Stimulated activated CD4-positive, alpha-beta T cell treated with anti-CD3 and anti-CD28 coated beads, Interleukin-1b, Interleukin-23, amount 100 ng/mL, for 24 hours (primary cell): ENCODE data around the gene FAM151B.
"Not testable (repeated sequence)": the region's sequence is repeated elsewhere in the genome, so short reads cannot be mapped to it uniquely, and the experiment has no call there.

ENCODE experiments used
- DNase-seq, 4 experiments: peaks; one replicate each; pipeline ENCODE4 v3.0.0-alpha.2; 2020; ENCODE audit warnings: low read depth in 4 of 4, low spot score in 1 of 4

Gene FAM151B

DNA sequence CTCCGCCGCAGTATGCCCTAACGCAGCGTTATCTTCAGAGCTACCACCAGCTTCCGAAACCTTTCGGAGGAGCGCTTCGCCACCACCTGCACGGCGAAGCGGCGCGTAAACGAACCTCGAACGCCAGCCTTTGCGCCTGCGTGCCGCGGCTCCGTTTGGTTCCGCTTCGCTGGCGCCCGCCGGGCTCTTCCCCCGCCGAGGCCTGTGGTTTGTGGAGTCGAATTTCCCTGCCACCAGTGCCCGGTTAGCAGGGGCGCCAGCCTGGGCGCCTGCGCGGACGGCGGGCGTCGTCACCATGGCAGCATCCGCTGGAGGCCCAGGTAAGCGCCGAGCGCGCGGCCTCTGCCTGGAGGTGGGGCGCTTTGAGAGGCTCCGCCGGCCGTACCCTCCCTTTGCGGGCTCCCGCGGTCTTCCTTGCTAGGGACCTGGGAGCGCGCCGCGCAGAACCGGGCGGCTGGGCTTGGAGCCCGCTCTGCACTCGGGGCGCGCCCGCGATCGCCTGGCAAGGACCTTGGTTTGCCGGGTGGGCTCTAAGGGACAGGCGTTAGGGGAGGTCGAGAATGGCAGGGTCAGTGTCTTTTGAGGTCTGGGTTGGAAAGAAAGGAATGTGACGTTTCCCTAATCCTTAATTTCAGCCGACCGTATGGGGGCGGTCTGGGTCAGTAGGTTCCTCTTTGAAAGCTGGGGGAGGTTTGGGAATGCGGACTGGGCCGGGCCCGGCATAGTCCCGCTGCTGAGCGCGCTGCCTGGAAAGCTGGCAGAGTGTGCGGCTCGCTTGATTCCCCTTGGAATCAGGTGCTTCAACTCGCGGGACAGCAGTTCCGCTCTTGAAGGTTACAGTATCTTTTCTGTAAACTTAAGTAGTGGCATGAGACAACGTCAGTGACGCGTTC lies at the start of gene FAM151B:
TSS of gene FAM151B (plus strand) at position 272 of the 893 bp plus-strand sequence. CDS start at position 296, 24 bp downstream.
- peak; percentile 33 to 77 (median 55) for DNase-seq

- no peak for DNase-seq
Observed at GRCh38 chr5:80438739-80439138, 49.2 kb upstream of the FAM151B start.

DNA sequence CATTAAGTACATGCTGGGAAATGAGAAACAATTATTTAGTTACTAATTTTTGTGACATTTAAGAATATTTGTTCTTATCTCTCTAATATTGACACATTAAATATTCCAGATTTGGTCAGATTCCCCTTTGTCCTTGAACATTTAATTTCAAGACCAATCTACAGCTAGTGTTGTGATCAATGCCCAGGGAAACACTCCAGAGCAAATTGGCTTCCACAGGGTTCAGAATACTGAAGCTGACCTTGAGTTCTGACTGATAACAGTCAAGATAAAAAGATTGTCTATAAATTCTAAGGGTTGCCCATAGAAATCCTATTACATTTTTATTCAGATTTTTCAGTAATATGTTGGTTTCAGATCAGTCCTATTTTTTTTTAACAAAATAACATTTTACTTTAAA lies 48.7 kb upstream of the FAM151B start:
- no peak for DNase-seq

GRCh38 chr5:80442742-80443141 lies 45.2 kb upstream of the FAM151B start:
- DNase-seq, result no peak

- no peak for DNase-seq
Observed at GRCh38 chr5:80453366-80453765, 34.5 kb upstream of the FAM151B start.

GRCh38 chr5:80463269-80463668 lies 24.6 kb upstream of the FAM151B start:
- DNase-seq, result no peak

GRCh38 chr5:80466669-80467485 lies 21.0 kb upstream of the FAM151B start:
- no peak for DNase-seq

- DNase-seq, result no peak
Observed at GRCh38 chr5:80468131-80468530, 19.8 kb upstream of the FAM151B start.

DNA sequence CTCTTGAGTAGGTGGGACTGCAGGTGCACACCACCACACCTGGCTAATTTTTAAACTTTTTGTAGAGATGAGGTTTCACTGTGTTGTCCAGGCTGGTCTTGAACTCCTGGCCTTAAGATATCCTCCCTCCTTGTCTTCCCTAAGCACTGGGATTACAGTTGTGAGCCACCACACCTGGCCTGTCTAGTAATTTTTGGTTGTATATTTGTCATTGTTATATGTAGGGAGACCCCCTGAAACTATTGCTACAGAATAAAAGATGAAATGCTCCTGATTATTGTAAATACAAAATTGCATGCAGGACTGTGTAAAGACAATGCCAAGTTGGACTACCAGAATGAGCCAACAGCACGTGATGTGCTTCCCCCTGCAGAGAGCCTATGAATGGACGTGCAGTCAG lies 17.3 kb upstream of the FAM151B start:
- not testable (repeated sequence) for DNase-seq

- DNase-seq, result no peak
Observed at GRCh38 chr5:80474929-80475328, 13.0 kb upstream of the FAM151B start.

GRCh38 chr5:80479713-80480112 lies 8.2 kb upstream of the FAM151B start:
- DNase-seq, result no peak

DNA sequence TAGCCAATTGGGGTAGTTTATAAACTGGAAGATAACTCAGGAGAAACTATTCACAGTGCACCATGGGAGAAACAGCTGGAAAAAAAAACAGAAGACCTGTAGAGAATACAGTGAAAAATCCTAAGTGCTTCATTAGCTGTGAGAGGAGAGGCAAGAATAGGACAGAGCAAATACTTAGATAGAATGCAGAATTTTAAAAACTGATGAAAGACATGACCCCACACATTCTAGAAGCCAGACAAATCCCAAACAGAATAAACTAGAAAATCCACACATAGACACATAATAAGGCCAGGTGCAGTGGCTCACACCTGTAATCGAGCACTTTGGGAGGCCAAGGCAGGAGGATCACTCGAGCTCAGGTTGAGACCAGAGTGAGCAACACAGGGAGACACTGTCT lies 7.5 kb upstream of the FAM151B start:
- DNase-seq, result no peak

DNA sequence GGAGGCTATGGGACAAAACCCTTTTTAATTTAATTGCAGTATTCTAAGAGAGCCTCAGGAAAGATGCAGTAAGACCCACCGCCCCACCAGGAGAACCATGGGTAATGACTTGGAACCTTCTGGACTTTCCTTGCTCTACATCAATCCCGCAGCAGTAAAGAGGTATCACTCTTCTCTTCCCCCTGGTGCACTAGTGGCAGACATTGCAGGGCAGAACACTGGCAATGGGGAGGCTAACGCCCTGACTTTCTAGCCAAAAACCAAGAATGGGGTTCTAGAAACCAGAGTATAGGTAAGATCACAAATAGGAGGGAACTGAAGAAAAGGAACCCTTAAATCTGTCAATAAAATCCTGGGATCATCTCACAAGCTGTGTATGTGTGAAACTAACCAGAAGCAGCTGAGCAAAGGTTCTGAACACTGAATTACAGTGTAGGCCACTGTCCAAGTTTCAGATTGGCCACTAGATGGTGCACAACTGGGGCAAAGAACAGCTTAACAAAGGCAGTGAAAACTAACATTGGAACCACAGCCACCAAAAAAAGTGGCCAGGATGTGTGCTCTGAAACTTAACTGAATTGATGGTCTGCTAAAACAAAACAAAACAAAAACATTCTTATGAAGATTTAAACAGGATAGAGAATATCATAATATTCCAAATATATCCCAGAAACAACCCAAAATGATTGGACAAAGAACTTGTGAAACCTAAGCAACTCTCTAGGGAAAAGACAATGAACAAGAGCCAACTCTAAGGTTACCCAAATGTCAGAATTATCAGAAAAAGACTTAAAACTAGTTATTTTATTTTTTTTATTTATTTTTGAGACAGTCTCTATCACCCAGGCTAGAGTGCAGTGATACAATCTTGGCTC lies 6.6 kb upstream of the FAM151B start:
- DNase-seq, result peak in 2 of 4 experiments; percentile 9 to 13

DNA sequence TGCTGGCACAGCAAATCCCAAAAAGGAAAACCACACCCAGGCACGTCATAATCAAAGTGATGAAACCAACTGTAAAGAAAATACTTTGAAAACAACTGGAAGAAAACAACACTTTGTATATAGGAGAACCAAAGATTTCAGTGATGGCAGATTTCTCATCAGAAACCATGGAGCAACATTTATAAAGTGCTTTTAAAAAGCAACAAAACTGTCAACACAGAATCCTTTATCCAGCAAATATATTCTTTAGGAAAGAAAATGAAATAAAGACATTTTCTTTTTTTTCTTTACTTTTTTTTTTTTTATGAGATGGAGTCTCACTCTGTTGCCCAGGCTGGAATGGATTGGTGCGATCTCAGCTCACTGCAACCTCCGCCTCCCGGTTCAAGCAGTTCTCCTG lies 5.3 kb upstream of the FAM151B start:
- no peak for DNase-seq

DNA sequence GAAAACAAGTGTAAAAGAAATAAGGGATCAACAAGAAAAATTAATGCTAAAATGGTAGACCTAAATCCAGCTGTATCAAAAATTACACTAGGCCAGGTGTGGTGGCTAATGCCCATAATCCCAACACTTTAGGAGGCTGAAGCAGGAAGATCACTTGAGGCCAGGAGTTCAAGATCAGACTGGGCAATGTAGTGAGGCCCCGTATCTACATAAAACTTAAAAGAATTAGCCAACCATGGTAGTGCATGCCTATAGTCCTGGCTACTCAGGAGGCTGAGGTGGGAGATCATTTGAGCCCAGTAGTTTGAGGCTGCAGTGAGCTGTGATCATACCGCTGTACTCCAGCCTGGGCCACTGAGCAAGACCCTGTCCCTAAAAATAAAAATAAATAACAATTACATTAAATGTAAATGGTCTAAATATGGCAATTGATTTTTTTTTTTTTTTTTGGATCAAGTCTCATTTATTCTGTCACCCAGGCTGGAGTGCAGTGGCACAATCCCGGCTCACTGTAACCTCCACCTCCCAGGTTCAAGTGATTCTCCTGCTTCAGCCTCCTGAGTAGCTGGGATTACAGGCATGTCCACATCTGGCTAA lies 4.2 kb upstream of the FAM151B start:
- DNase-seq, result no peak

DNA sequence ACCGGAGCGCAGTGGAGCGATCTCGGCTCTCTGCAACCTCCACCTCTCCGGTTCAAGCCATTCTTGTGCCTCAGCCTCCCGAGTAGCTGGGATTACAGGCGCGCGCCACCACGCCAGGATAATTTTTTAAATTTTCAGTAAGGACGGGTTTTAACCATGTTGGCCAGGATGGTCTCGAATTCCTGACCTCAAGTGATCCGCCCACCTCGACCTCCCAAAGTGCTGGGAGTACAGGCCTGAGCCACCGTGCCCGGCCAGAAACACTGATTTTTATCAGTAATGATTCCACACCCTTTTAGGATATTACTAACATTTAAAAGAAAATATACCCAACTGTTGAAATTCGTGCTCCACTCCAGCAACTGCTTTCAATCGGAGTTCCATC lies 464 bp upstream of the FAM151B start:
- no peak for DNase-seq

- no peak for DNase-seq
Observed at GRCh38 chr5:80491296-80491695, 3.4 kb downstream of the FAM151B start.

- DNase-seq, result no peak
Observed at GRCh38 chr5:80492741-80493140, 4.8 kb downstream of the FAM151B start.

DNA sequence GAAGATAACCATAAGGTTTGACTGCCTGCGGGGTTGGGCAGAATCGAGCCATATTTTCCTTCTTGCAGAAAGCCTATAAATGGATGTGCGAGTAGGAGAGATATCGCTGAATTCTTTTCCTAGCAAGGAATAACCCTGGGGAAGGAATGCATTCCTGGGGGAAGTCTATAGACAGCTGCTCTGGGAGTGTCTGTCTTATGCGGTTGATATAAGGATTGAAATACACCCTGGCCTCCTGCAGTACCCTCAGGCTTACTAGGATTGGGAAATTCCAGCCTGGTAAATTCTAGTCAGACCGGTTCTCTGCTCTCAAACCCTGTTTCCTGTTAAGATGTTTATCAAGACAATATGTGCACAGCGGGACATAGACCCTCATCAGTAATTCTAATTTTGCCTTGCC lies 5.5 kb downstream of the FAM151B start:
- not testable (repeated sequence) for DNase-seq

- no peak for DNase-seq
Observed at GRCh38 chr5:80495891-80496290, 8.0 kb downstream of the FAM151B start.

GRCh38 chr5:80502800-80503199 lies 14.9 kb downstream of the FAM151B start:
- DNase-seq, result no peak
